T1000 (cell line): ENCODE data around the gene SHISA2.

Experiments
- DNase-seq: peaks from one replicate; lab custom pipeline; 2025; ENCODE audit warnings: mixed read lengths; lab: John Stamatoyannopoulos, UW

SHISA2 gene

GRCh38 chr13:26048741-26049140 lies 3.1 kb downstream of the SHISA2 start:
- DNase-seq, result no peak

- no peak for DNase-seq
These were observed 4.8 kb downstream of the SHISA2 start for GRCh38 chr13:26047040-26047439.

- no peak for DNase-seq
These were observed 5.2 kb downstream of the SHISA2 start for GRCh38 chr13:26046639-26047038.

- DNase-seq, result no peak
These were observed 6.7 kb downstream of the SHISA2 start for GRCh38 chr13:26045142-26045541.

- no peak for DNase-seq
These were observed 9.0 kb downstream of the SHISA2 start for GRCh38 chr13:26042785-26043184.

GRCh38 chr13:26041444-26041843 lies 10.4 kb downstream of the SHISA2 start:
- no peak for DNase-seq

GRCh38 chr13:26038931-26039475 lies 12.8 kb downstream of the SHISA2 start:
- DNase-seq, result no peak

- DNase-seq, result no peak
These were observed 14.5 kb downstream of the SHISA2 start for GRCh38 chr13:26037302-26037701.

GRCh38 chr13:26036383-26036782 lies 15.4 kb downstream of the SHISA2 start:
- no peak for DNase-seq

- DNase-seq, result no peak
These were observed 17.8 kb downstream of the SHISA2 start for GRCh38 chr13:26034018-26034417.

- DNase-seq, result no peak
These were observed 21.5 kb downstream of the SHISA2 start for GRCh38 chr13:26030331-26030730.

GRCh38 chr13:26029581-26030136 lies 22.2 kb downstream of the SHISA2 start:
- no peak for DNase-seq

- DNase-seq, result no peak
These were observed 25.6 kb downstream of the SHISA2 start for GRCh38 chr13:26026211-26026610.

- DNase-seq, result no peak
These were observed 26.0 kb downstream of the SHISA2 start for GRCh38 chr13:26025771-26026170.

GRCh38 chr13:26025196-26025595 lies 26.6 kb downstream of the SHISA2 start:
- no peak for DNase-seq

- no peak for DNase-seq
These were observed 27.3 kb downstream of the SHISA2 start for GRCh38 chr13:26024558-26024957.

GRCh38 chr13:26022538-26023292 lies 29.1 kb downstream of the SHISA2 start:
- DNase-seq, result no peak

GRCh38 chr13:26021956-26022355 lies 29.9 kb downstream of the SHISA2 start:
- DNase-seq, result no peak

- DNase-seq, result no peak
These were observed 30.3 kb downstream of the SHISA2 start for GRCh38 chr13:26021516-26021915.

GRCh38 chr13:26020891-26021290 lies 30.9 kb downstream of the SHISA2 start:
- no peak for DNase-seq

- no peak for DNase-seq
These were observed 31.6 kb downstream of the SHISA2 start for GRCh38 chr13:26019881-26020870.

- no peak for DNase-seq
These were observed 32.6 kb downstream of the SHISA2 start for GRCh38 chr13:26019251-26019650.
